Ecto neural progenitor cell (in vitro differentiated cells): Measurements from ENCODE around the gene IGSF10.

Experiments used
- DNase-seq: peaks from one replicate; pipeline ENCODE4 v3.0.0-alpha.2; 2018; ENCODE audit warnings: low spot score

Gene IGSF10

GRCh38 chr3:151462991-151463390, 2.1 kb upstream of the IGSF10 start:
- no peak for DNase-seq

GRCh38 chr3:151462278-151462780, 1.5 kb upstream of the IGSF10 start:
- no peak for DNase-seq

- DNase-seq, result no peak
These were observed 633 bp downstream of the IGSF10 start for GRCh38 chr3:151460228-151460627.

- DNase-seq, result no peak
These were observed 1.5 kb downstream of the IGSF10 start for GRCh38 chr3:151459358-151459757.

- no peak for DNase-seq
These were observed 4.8 kb downstream of the IGSF10 start for GRCh38 chr3:151456065-151456464.

- DNase-seq, result no peak
These were observed 8.0 kb downstream of the IGSF10 start for GRCh38 chr3:151452841-151453240.

GRCh38 chr3:151452368-151452767, 8.5 kb downstream of the IGSF10 start:
- no peak for DNase-seq

- no peak for DNase-seq
These were observed 14.9 kb downstream of the IGSF10 start for GRCh38 chr3:151446002-151446340.

- DNase-seq, result no peak
These were observed 15.4 kb downstream of the IGSF10 start for GRCh38 chr3:151445273-151446001.

GRCh38 chr3:151443583-151443982, 17.3 kb downstream of the IGSF10 start:
- peak; percentile 52 for DNase-seq

- no peak for DNase-seq
These were observed 19.9 kb downstream of the IGSF10 start for GRCh38 chr3:151440940-151441339.

- no peak for DNase-seq
These were observed 21.2 kb downstream of the IGSF10 start for GRCh38 chr3:151439652-151440125.

- no peak for DNase-seq
These were observed 23.0 kb downstream of the IGSF10 start for GRCh38 chr3:151437906-151438305.

GRCh38 chr3:151436675-151437446, 24.0 kb downstream of the IGSF10 start:
- DNase-seq, result no peak

GRCh38 chr3:151434151-151434890, 26.5 kb downstream of the IGSF10 start:
- DNase-seq, result no peak

GRCh38 chr3:151432616-151433372, 28.1 kb downstream of the IGSF10 start:
- DNase-seq, result no peak

GRCh38 chr3:151431940-151432339, 28.9 kb downstream of the IGSF10 start:
- DNase-seq, result no peak

GRCh38 chr3:151430821-151431484, 29.9 kb downstream of the IGSF10 start:
- no peak for DNase-seq

GRCh38 chr3:151428386-151428785, 32.5 kb downstream of the IGSF10 start:
- DNase-seq, result no peak

- DNase-seq, result no peak
These were observed 34.6 kb downstream of the IGSF10 start for GRCh38 chr3:151426341-151426657.

- no peak for DNase-seq
These were observed 35.1 kb downstream of the IGSF10 start for GRCh38 chr3:151425627-151426340.
